Urinary bladder (tissue), 4 donors: ENCODE results near the gene PTTG1IP2. TPM values are rescaled to one million over a fixed set of nuclear protein-coding genes. Genes with fewer than 3 reads are reported as not detected.
"Not testable (repeated sequence)": the region's sequence is repeated elsewhere in the genome, so short reads cannot be mapped to it uniquely, and the experiment has no call there.

Experiments used
- DNase-seq: peaks from one replicate; pipeline ENCODE4 v3.0.0-alpha.2; 2015; ENCODE audit errors: extremely low spot score
- H3K27ac ChIP-seq: one replicate; pipeline ENCODE4 v1.5.1; 2013; ENCODE audit warnings: low read depth, mild to moderate bottlenecking, moderate library complexity
- H3K36me3 ChIP-seq: one replicate; pipeline ENCODE4 v1.6.1; 2013; ENCODE audit warnings: mild to moderate bottlenecking, moderate library complexity; ENCODE audit not compliant: insufficient read depth
- H3K4me1 ChIP-seq: one replicate; pipeline ENCODE4 v1.6.1; 2013; ENCODE audit warnings: mild to moderate bottlenecking, moderate library complexity; ENCODE audit not compliant: insufficient read depth
- H3K4me3 ChIP-seq: one replicate; pipeline ENCODE4 v1.5.1; 2013; ENCODE audit warnings: low read depth, low read length
- WGBS: extraction: QIAGEN DNeasy Blood & Tissue Kit; methylation state at CpG from one replicate; pipeline ENCODE4 v1.1.7; 2013; 5-methylcytosine and 5-hydroxymethylcytosine counted together
- polyA plus RNA-seq: library from polyadenylated mRNA; stranded (reverse); fragments of 200-250 nt; gene quantifications from one replicate; pipeline ENCODE4 v1.2.3, GENCODE V29; 2013
- total RNA-seq: library from RNA; depleted of rRNA; stranded (reverse); fragments of >200 nt; gene quantifications from one replicate; pipeline ENCODE4 v1.2.3, GENCODE V29; 2014
- donor health status: healthy with polysubstance abuse.
- donor health status: healthy.

The PTTG1IP2 gene
- total and polyA plus RNA-seq, 2 donors, result not detected

- Histone ChIP-seq H3K4me3 (no peak overlapping the region), H3K27ac (no peak overlapping the region), H3K36me3 (no peaks in the 10 kb centered on the region), H3K4me1 (no peaks in the 10 kb centered on the region)
- 79% methylated on average over 4 of the region's 4 CpGs for WGBS
- no peak for DNase-seq
Measured at GRCh38 chr7:90459888-90460287, 9.6 kb upstream of the PTTG1IP2 start.

- no peaks in the 10 kb centered on the region for H3K4me1 ChIP-seq
- DNase-seq, result no peak
- H3K36me3 ChIP-seq, result no peaks in the 10 kb centered on the region
- no peak overlapping the region for H3K27ac ChIP-seq
- H3K4me3 ChIP-seq, result no peak overlapping the region
Measured at GRCh38 chr7:90461219-90461618, 8.2 kb upstream of the PTTG1IP2 start.

GRCh38 chr7:90463151-90463628 is 6.2 kb upstream of the PTTG1IP2 start:
- not testable (repeated sequence) for H3K36me3 ChIP-seq, H3K27ac ChIP-seq, DNase-seq, H3K4me1 ChIP-seq
- peak overlapping the region; percentile 30 for H3K4me3 ChIP-seq
- WGBS, result 61% methylated on average over 4 of the region's 4 CpGs

- Histone ChIP-seq H3K4me3 (no peak overlapping the region), H3K36me3 (no peaks in the 10 kb centered on the region), H3K27ac (no peak overlapping the region), H3K4me1 (no peaks in the 10 kb centered on the region)
- no peak for DNase-seq
Measured at GRCh38 chr7:90465816-90466215, 3.6 kb upstream of the PTTG1IP2 start.

- WGBS, result 76% methylated on average over 1 of the region's 1 CpG
Measured at GRCh38 chr7:90472805-90473540, 3.5 kb downstream of the PTTG1IP2 start.

GRCh38 chr7:90473814-90474213 is 4.4 kb downstream of the PTTG1IP2 start:
- no peak overlapping the region for H3K4me3 ChIP-seq
- no peak for DNase-seq
- H3K4me1 ChIP-seq, result no peaks in the 10 kb centered on the region
- no peaks in the 10 kb centered on the region for H3K36me3 ChIP-seq
- H3K27ac ChIP-seq, result no peak overlapping the region

More at GRCh38 chr7:90472805-90473540, 3.5 kb downstream of the PTTG1IP2 start:
- H3K36me3 ChIP-seq, result no peaks in the 10 kb centered on the region
- H3K4me1 ChIP-seq, result no peaks in the 10 kb centered on the region
- no peak overlapping the region for H3K27ac ChIP-seq
- no peak for DNase-seq
- no peak overlapping the region for H3K4me3 ChIP-seq

GRCh38 chr7:90474284-90475210 is 5.1 kb downstream of the PTTG1IP2 start:
- no peaks in the 10 kb centered on the region for H3K36me3 ChIP-seq
- H3K4me3 ChIP-seq, result no peak overlapping the region
- H3K4me1 ChIP-seq, result no peaks in the 10 kb centered on the region
- H3K27ac ChIP-seq, result no peak overlapping the region
- WGBS, result 63% methylated on average over 2 of the region's 2 CpGs
- no peak for DNase-seq

- WGBS, result 93% methylated on average over 1 of the region's 1 CpG
- H3K4me3 ChIP-seq, result no peak overlapping the region
- DNase-seq, result no peak
- no peaks in the 10 kb centered on the region for H3K36me3 ChIP-seq
- H3K27ac ChIP-seq, result no peak overlapping the region
- no peaks in the 10 kb centered on the region for H3K4me1 ChIP-seq
Measured at GRCh38 chr7:90483251-90483650, 13.8 kb downstream of the PTTG1IP2 start.

GRCh38 chr7:90484706-90485105 is 15.3 kb downstream of the PTTG1IP2 start:
- DNase-seq, result no peak
- Histone ChIP-seq H3K27ac (no peak overlapping the region), H3K4me3 (no peak overlapping the region), H3K36me3 (no peaks in the 10 kb centered on the region), H3K4me1 (no peaks in the 10 kb centered on the region)

GRCh38 chr7:90485734-90486316 is 16.4 kb downstream of the PTTG1IP2 start:
- Histone ChIP-seq H3K36me3 (no peaks in the 10 kb centered on the region), H3K4me3 (no peak overlapping the region), H3K27ac (no peak overlapping the region), H3K4me1 (no peaks in the 10 kb centered on the region)
- DNase-seq, result no peak
- 80% methylated on average over 6 of the region's 6 CpGs for WGBS

- Histone ChIP-seq H3K36me3 (no peaks in the 10 kb centered on the region), H3K27ac (no peak overlapping the region), H3K4me3 (no peak overlapping the region), H3K4me1 (no peaks in the 10 kb centered on the region)
- WGBS, result 73% methylated on average over 2 of the region's 2 CpGs
- DNase-seq, result no peak
Measured at GRCh38 chr7:90487808-90488207, 18.4 kb downstream of the PTTG1IP2 start.

GRCh38 chr7:90488220-90488619 is 18.8 kb downstream of the PTTG1IP2 start:
- no peak overlapping the region for H3K27ac ChIP-seq
- no peak overlapping the region for H3K4me3 ChIP-seq
- 47% methylated on average over 1 of the region's 1 CpG for WGBS
- no peaks in the 10 kb centered on the region for H3K36me3 ChIP-seq
- peak; percentile 28 for DNase-seq
- no peaks in the 10 kb centered on the region for H3K4me1 ChIP-seq

GRCh38 chr7:90492250-90492649 is 22.8 kb downstream of the PTTG1IP2 start:
- no peaks in the 10 kb centered on the region for H3K4me1 ChIP-seq
- WGBS, result 91% methylated on average over 6 of the region's 6 CpGs

GRCh38 chr7:90495241-90495640 is 25.8 kb downstream of the PTTG1IP2 start:
- WGBS, result 96% methylated on average over 1 of the region's 1 CpG
- H3K36me3 ChIP-seq, result no peaks in the 10 kb centered on the region
- H3K27ac ChIP-seq, result no peak overlapping the region
- H3K4me3 ChIP-seq, result no peak overlapping the region
- DNase-seq, result no peak
- H3K4me1 ChIP-seq, result no peaks in the 10 kb centered on the region

More at GRCh38 chr7:90492250-90492649, 22.8 kb downstream of the PTTG1IP2 start:
- Histone ChIP-seq H3K27ac (no peak overlapping the region), H3K4me3 (no peak overlapping the region), H3K36me3 (no peaks in the 10 kb centered on the region)
- no peak for DNase-seq
